Neural progenitor cell (in vitro differentiated cells): ENCODE measurements around the gene EYS. TPM values are rescaled to one million over a fixed set of nuclear protein-coding genes. Genes with fewer than 3 reads are reported as not detected.

Experiments used
- DNase-seq: peaks from one replicate; pipeline ENCODE4 v3.0.0-alpha.2; 2016; ENCODE audit warnings: low spot score
- H2AFZ ChIP-seq: fragments of 200-600 bp; sonication (generic); replicated peaks from 2 replicates; pipeline ENCODE4 v1.6.1; 2016; ENCODE audit warnings: antibody characterized with exemption
- H3F3A ChIP-seq: fragments of 200-600 bp; sonication (generic); 2 replicates; pipeline ENCODE4 v1.6.1; 2016; ENCODE audit warnings: antibody characterized with exemption, low read depth
- H3K27ac ChIP-seq: fragments of 200-600 bp; sonication (generic); 2 replicates; pipeline ENCODE4 v1.5.1; 2016; ENCODE audit warnings: mild to moderate bottlenecking
- H3K27me3 ChIP-seq: fragments of 200-600 bp; sonication (generic); 2 replicates; pipeline ENCODE4 v1.6.1; 2016; ENCODE audit warnings: mild to moderate bottlenecking, moderate library complexity
- H3K36me3 ChIP-seq: fragments of 200-600 bp; sonication (generic); 2 replicates; pipeline ENCODE4 v1.5.1; 2016
- H3K4me1 ChIP-seq: fragments of 200-600 bp; sonication (generic); 2 replicates; pipeline ENCODE4 v1.6.1; 2016; ENCODE audit warnings: mixed run types
- H3K4me2 ChIP-seq: fragments of 200-600 bp; sonication (generic); 2 replicates; pipeline ENCODE4 v1.6.1; 2016
- H3K4me3 ChIP-seq: fragments of 200-600 bp; sonication (generic); 2 replicates; pipeline ENCODE4 v1.5.1; 2016
- H3K79me2 ChIP-seq: fragments of 200-600 bp; sonication (generic); 2 replicates; pipeline ENCODE4 v1.6.1; 2016; ENCODE audit warnings: low read depth
- H3K9ac ChIP-seq: fragments of 200-600 bp; sonication (generic); 2 replicates; pipeline ENCODE4 v1.6.1; 2016
- H3K9me3 ChIP-seq: fragments of 200-600 bp; sonication (generic); 2 replicates; pipeline ENCODE4 v1.5.1; 2016; ENCODE audit warnings: low read depth
- H4K20me1 ChIP-seq: fragments of 200-600 bp; sonication (generic); 2 replicates; pipeline ENCODE4 v1.6.1; 2016; ENCODE audit warnings: low read depth
- H3K27ac Mint-ChIP-seq: 3 replicates; pipeline ENCODE4 v1.8.0; 2021; ENCODE audit warnings: mixed read lengths
- H3K27me3 Mint-ChIP-seq: 2 replicates; pipeline ENCODE4 v1.8.0; 2022; ENCODE audit warnings: low read depth, mild to moderate bottlenecking, inconsistent platforms, moderate library complexity, mixed read lengths; ENCODE audit not compliant: insufficient read depth
- H3K36me3 Mint-ChIP-seq: 3 replicates; pipeline ENCODE4 v1.8.0; 2021; ENCODE audit warnings: mixed read lengths
- H3K4me1 Mint-ChIP-seq: 3 replicates; pipeline ENCODE4 v1.8.0; 2021; ENCODE audit warnings: mixed read lengths
- H3K4me3 Mint-ChIP-seq: 3 replicates; pipeline ENCODE4 v1.8.0; 2021; ENCODE audit warnings: mild to moderate bottlenecking, moderate library complexity, mixed read lengths
- H3K9me3 Mint-ChIP-seq: 3 replicates; pipeline ENCODE4 v1.8.0; 2020; ENCODE audit warnings: mixed read lengths
- CTCF ChIP-seq: fragments of 200-600 bp; sonication (generic); IDR thresholded peaks from 2 replicates; pipeline ENCODE4 v1.5.1; 2017; ENCODE audit warnings: antibody characterized with exemption, mild to moderate bottlenecking
- EZH2 ChIP-seq: fragments of 200-600 bp; sonication (generic); IDR thresholded peaks from 2 replicates; pipeline ENCODE4 v1.6.1; 2017; ENCODE audit warnings: antibody characterized with exemption, mild to moderate bottlenecking, moderate library complexity
- EZH2phosphoT487 ChIP-seq: fragments of 200-600 bp; sonication (generic); IDR thresholded peaks from 2 replicates; pipeline ENCODE4 v1.6.1; 2017; ENCODE audit warnings: antibody characterized with exemption
- total RNA-seq: library from RNA; depleted of rRNA; stranded (reverse); fragments of >200 nt; gene quantifications from 2 replicates; pipeline ENCODE4 v1.2.3, GENCODE V29; 2015; ENCODE audit warnings: low replicate concordance

Gene EYS
- total RNA-seq, 1 donor from 2014 or later, result not detected

GRCh38 chr6:64736421-64736950, 970.5 kb downstream of the EYS start:
- no peaks in the 10 kb centered on the region for H3K4me1 Mint-ChIP-seq
- peaks cover 1% of the 10 kb centered on the region for H3K9me3 Mint-ChIP-seq
- no peak overlapping the region for H2AFZ ChIP-seq
- no peaks in the 10 kb centered on the region for H3K36me3 ChIP-seq
- H3K4me3 ChIP-seq, result no peak overlapping the region
- no peaks in the 10 kb centered on the region for H3K27me3 ChIP-seq
- no peak overlapping the region for H3K4me3 Mint-ChIP-seq
- no peaks in the 10 kb centered on the region for H4K20me1 ChIP-seq
- TF ChIP-seq CTCF (no peak), EZH2phosphoT487 (no peak), EZH2 (no peak)
- H3K79me2 ChIP-seq, result no peaks in the 10 kb centered on the region
- no peak overlapping the region for H3K27ac ChIP-seq
- no peaks in the 10 kb centered on the region for H3K4me1 ChIP-seq
- H3K36me3 Mint-ChIP-seq, result no peaks in the 10 kb centered on the region
- H3K9me3 ChIP-seq, result no peaks in the 10 kb centered on the region
- H3K4me2 ChIP-seq, result no peak overlapping the region
- no peak for DNase-seq
- no peak overlapping the region for H3K9ac ChIP-seq
- no peaks in the 10 kb centered on the region for H3K27me3 Mint-ChIP-seq
- no peak overlapping the region for H3K27ac Mint-ChIP-seq
- no peaks in the 10 kb centered on the region for H3F3A ChIP-seq

DNA sequence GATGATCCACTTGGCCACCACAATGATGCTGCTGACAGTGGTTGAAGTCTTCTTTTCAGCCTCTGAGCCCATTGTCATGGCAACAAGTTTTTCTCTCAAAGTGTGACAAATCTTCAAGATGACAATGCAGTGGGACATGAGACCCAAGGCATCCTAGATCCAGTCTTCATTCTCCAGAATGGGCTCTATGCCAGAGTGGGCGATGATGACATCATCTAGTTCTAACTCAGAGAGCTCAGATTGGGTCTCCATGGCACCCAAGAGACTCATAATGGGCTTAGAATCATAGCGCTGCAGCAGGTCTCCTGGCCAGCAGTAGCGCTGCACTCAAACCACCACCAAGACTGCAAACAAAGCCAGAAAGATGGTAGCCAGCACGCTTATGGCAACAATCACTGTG, 973.6 kb downstream of the EYS start:
- Histone ChIP-seq H4K20me1 (no peaks in the 10 kb centered on the region), H3K27ac (no peak overlapping the region), H3K36me3 (no peaks in the 10 kb centered on the region), H3K4me2 (no peak overlapping the region), H2AFZ (no peak overlapping the region), H3K79me2 (no peaks in the 10 kb centered on the region), H3K9me3 (no peaks in the 10 kb centered on the region), H3F3A (no peaks in the 10 kb centered on the region), H3K4me3 (no peak overlapping the region), H3K9ac (no peak overlapping the region), H3K4me1 (no peaks in the 10 kb centered on the region), H3K27me3 (no peaks in the 10 kb centered on the region)
- H3K27me3 Mint-ChIP-seq, result peaks cover 5% of the 10 kb centered on the region
- H3K4me3 Mint-ChIP-seq, result no peak overlapping the region
- H3K27ac Mint-ChIP-seq, result no peak overlapping the region
- no peak for TF ChIP-seq EZH2
- no peak for TF ChIP-seq EZH2phosphoT487
- TF ChIP-seq CTCF, result no peak
- DNase-seq, result no peak
- peaks cover 8% of the 10 kb centered on the region for H3K9me3 Mint-ChIP-seq
- H3K36me3 Mint-ChIP-seq, result no peaks in the 10 kb centered on the region
- no peaks in the 10 kb centered on the region for H3K4me1 Mint-ChIP-seq

GRCh38 chr6:64732888-64733287, 974.1 kb downstream of the EYS start:
- no peak overlapping the region for H3K4me3 ChIP-seq
- H3K36me3 ChIP-seq, result no peaks in the 10 kb centered on the region
- H3K4me2 ChIP-seq, result no peak overlapping the region
- Mint-ChIP-seq H3K27me3 (peaks cover 5% of the 10 kb centered on the region), H3K4me1 (no peaks in the 10 kb centered on the region), H3K4me3 (no peak overlapping the region), H3K36me3 (no peaks in the 10 kb centered on the region), H3K27ac (no peak overlapping the region), H3K9me3 (peaks cover 8% of the 10 kb centered on the region)
- DNase-seq, result peak; percentile 28
- H3K9me3 ChIP-seq, result no peaks in the 10 kb centered on the region
- TF ChIP-seq CTCF (peak; percentile 22), EZH2 (no peak)
- H3K27ac ChIP-seq, result no peak overlapping the region
- no peaks in the 10 kb centered on the region for H3K4me1 ChIP-seq
- no peak overlapping the region for H3K9ac ChIP-seq
- H3F3A ChIP-seq, result no peaks in the 10 kb centered on the region
- H2AFZ ChIP-seq, result no peak overlapping the region
- no peaks in the 10 kb centered on the region for H3K27me3 ChIP-seq
- no peaks in the 10 kb centered on the region for H4K20me1 ChIP-seq
- no peaks in the 10 kb centered on the region for H3K79me2 ChIP-seq
